Aorta (tissue), 5 donors: Measurements from ENCODE around the gene CYBC1. TPM values are rescaled to one million over a fixed set of nuclear protein-coding genes. Genes with fewer than 3 reads are reported as not detected.

ENCODE experiments used
- ATAC-seq: fragments of 200-7000 bp; cut with Tn5 transposase; one replicate; pipeline ENCODE4 v1.9.1; 2022; ENCODE audit warnings: moderate library complexity; ENCODE audit not compliant: low FRiP score
- DNase-seq, 2 donors: peaks; one replicate each; pipeline ENCODE4 v3.0.0-alpha.2; 2020
- H3K27ac ChIP-seq, 2 donors: one replicate each; pipeline ENCODE4 v1.5.1; 2013; ENCODE audit warnings: low read length in 2 of 2, mild to moderate bottlenecking in 2 of 2, moderate library complexity in 2 of 2, control low read depth in 1 of 2, inconsistent platforms in 1 of 2, low read depth in 1 of 2
- H3K27me3 ChIP-seq, 2 donors: one replicate each; pipeline ENCODE4 v1.6.1; 2013; ENCODE audit warnings: control low read depth in 1 of 2, low read length in 1 of 2, mild to moderate bottlenecking in 1 of 2, moderate library complexity in 1 of 2; ENCODE audit not compliant: insufficient read depth in 2 of 2, control insufficient read depth in 1 of 2
- H3K36me3 ChIP-seq, 2 donors: one replicate each; pipeline ENCODE4 v1.6.1; 2013; ENCODE audit warnings: control low read depth in 1 of 2, low read length in 1 of 2, mild to moderate bottlenecking in 1 of 2; ENCODE audit not compliant: insufficient read depth in 2 of 2, control insufficient read depth in 1 of 2
- H3K4me1 ChIP-seq, 2 donors: one replicate each; pipeline ENCODE4 v1.6.1; 2013; ENCODE audit warnings: low read length in 2 of 2, control low read depth in 1 of 2, mild to moderate bottlenecking in 1 of 2, moderate library complexity in 1 of 2; ENCODE audit not compliant: insufficient read depth in 2 of 2, control insufficient read depth in 1 of 2
- H3K4me3 ChIP-seq, 2 donors: one replicate each; pipeline ENCODE4 v1.5.1; 2013; ENCODE audit warnings: low read length in 2 of 2, control low read depth in 1 of 2, mild to moderate bottlenecking in 1 of 2
- H3K9me3 ChIP-seq: one replicate; pipeline ENCODE4 v1.6.1; 2013; ENCODE audit warnings: mild to moderate bottlenecking, low read length; ENCODE audit not compliant: control insufficient read depth
- WGBS, 2 donors: extraction: QIAGEN DNeasy Blood & Tissue Kit; methylation state at CpG; one replicate each; pipeline ENCODE4 v1.1.7; 2013; 5-methylcytosine and 5-hydroxymethylcytosine counted together
- intact Hi-C, 2 donors: fragments of 100-400 bp; cut with DNase I; formaldehyde crosslinking; loops; one replicate each; pipeline versions ENCODE4 v1.14.2 to v1.15.0; 2022
- polyA plus RNA-seq, 2 donors: library from polyadenylated mRNA; stranded (reverse); fragments of 200-250 nt; gene quantifications; one replicate each; pipeline ENCODE4 v1.2.3, GENCODE V29; 2013
- total RNA-seq, 2 donors: library from RNA; stranded (reverse); fragmentation: NEBNext Ultra II Directional; extraction: Animal tissue kit (Norgen Biotek cat#: 25700); gene quantifications; one replicate each; pipeline ENCODE4 v1.2.1, GENCODE V29; 2021
- donor health status: healthy with polysubstance abuse.
- donor health status: Bipolar disorder and iron deficiency.
- donor health status: DM: no; HTN: no; CAD: no.
- donor health status: DM: no; HTN: no; CAD: no.
- donor health status: DM: yes; HTN: yes; CAD: no.

The CYBC1 gene
- total and polyA plus RNA-seq, 4 donors, result 26.5 to 131 (median 62.8) TPM

- no peaks in the 10 kb centered on the region for H3K36me3 ChIP-seq
- intact Hi-C loops, result no loop called here
- no peak overlapping the region for H3K4me3 ChIP-seq
- WGBS, 2 donors, result 87 to 89% methylated on average over 43 of the region's 43 CpGs
- ATAC-seq (no peak), DNase-seq (no peak)
- no peak overlapping the region for H3K27ac ChIP-seq
- no peaks in the 10 kb centered on the region for H3K27me3 ChIP-seq
- H3K4me1 ChIP-seq, result no peaks in the 10 kb centered on the region
- no peaks in the 10 kb centered on the region for H3K9me3 ChIP-seq
Measured at GRCh38 chr17:82435601-82436583, 14.7 kb downstream of the CYBC1 start.

DNA sequence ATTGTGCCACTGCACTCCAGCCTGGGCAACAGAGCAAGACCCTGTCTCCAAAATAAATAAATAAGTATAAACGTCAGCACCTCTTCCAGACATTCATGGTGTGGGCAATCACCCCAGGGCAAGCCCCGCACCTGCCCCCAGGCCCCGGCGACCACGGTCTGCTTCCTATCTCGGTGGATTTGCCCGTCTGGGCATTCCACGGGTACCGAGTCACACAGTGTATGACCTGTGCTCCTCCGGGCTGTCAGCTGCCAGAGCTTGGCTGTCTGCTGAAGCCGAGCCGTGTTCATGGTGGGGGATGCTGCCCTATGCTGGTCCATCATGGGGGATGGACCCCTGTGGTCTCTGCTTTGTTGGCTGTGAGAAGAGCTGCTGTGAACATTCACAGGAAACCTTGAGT lies 15.4 kb downstream of the CYBC1 start:
- no peaks in the 10 kb centered on the region for H3K27me3 ChIP-seq
- DNase-seq (no peak), ATAC-seq (no peak)
- no peaks in the 10 kb centered on the region for H3K4me1 ChIP-seq
- WGBS, 2 donors, result 81% methylated on average over 12 of the region's 12 CpGs
- no peak overlapping the region for H3K27ac ChIP-seq
- no peaks in the 10 kb centered on the region for H3K36me3 ChIP-seq
- H3K4me3 ChIP-seq, result no peak overlapping the region
- intact Hi-C loops, result no loop called here
- no peaks in the 10 kb centered on the region for H3K9me3 ChIP-seq

- Histone ChIP-seq H3K27ac (no peak overlapping the region), H3K9me3 (no peaks in the 10 kb centered on the region), H3K27me3 (no peaks in the 10 kb centered on the region), H3K36me3 (no peaks in the 10 kb centered on the region), H3K4me3 (no peak overlapping the region), H3K4me1 (no peaks in the 10 kb centered on the region)
- DNase-seq, result peak in 1 of 2 donors; percentile 54
- intact Hi-C loops, result no loop called here
- no peak for ATAC-seq
- 59 to 79% methylated on average over 3 of the region's 3 CpGs for WGBS, 2 donors
Measured at GRCh38 chr17:82434216-82434565, 16.4 kb downstream of the CYBC1 start.

DNA sequence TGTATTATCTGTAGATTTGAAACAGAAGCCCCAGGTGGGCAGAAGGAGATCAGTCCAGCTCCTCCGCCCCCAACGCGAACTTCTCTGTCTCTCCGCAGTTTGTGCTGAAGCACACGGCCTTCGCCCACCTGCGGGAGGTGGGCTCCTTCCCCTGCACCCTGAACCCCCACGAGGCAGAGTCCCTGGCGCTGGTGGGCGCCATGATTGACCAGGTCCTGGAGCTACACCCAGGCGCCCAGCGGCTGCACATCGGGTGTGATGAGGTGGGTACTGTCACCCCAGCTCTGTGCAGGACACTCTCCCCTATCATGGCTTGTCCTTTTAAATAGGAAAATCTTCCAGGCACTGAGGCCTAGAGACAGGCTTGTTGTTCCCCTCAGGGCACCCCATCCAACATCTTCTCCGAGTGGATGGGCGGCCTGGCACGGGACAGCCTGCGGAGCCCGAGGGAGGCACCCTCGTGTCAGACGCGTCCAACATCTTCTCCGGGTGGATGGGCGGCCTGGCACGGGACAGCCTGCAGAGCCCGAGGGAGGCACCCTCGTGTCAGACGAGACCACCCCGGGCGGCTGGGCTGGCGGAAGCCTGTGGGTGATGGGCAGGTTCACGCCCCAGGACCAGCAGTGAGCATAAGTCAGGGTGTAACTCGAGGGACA lies 16.9 kb downstream of the CYBC1 start:
- WGBS, 2 donors, result 90 to 93% methylated on average over 32 of the region's 32 CpGs
- Histone ChIP-seq H3K4me3 (no peak overlapping the region), H3K27me3 (no peaks in the 10 kb centered on the region), H3K27ac (no peak overlapping the region), H3K4me1 (no peaks in the 10 kb centered on the region), H3K36me3 (no peaks in the 10 kb centered on the region), H3K9me3 (no peaks in the 10 kb centered on the region)
- no peak for ATAC-seq
- intact Hi-C loops, result no loop called here
- no peak for DNase-seq

- DNase-seq (no peak), ATAC-seq (no peak)
- intact Hi-C loops, result no loop called here
- Histone ChIP-seq H3K9me3 (no peaks in the 10 kb centered on the region), H3K4me1 (no peaks in the 10 kb centered on the region), H3K27me3 (no peaks in the 10 kb centered on the region), H3K36me3 (no peaks in the 10 kb centered on the region), H3K27ac (no peak overlapping the region), H3K4me3 (no peak overlapping the region)
- WGBS, 2 donors, result 83 to 89% methylated on average over 8 of the region's 8 CpGs
Measured at GRCh38 chr17:82432017-82432416, 18.5 kb downstream of the CYBC1 start.

DNA sequence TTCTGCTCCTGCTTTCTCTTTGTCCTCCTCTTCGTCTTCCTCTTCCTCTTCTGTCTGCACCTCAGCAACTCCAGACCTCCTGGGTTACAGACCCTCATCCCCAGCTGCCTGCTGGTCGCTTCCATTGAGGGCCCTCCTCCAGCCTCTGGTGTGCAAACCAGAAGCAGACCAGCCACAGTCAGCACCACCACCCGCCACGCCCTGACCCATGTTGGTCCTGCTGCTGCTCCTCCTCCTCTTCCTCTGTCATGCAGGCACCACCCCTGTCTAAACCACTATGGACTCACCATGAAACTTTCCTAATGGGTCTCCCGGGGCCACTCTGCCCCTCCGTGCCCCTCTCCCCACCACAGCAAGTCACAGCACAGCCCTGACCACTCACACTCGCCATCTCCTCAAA lies 20.7 kb downstream of the CYBC1 start:
- H3K36me3 ChIP-seq, result no peaks in the 10 kb centered on the region
- no peak overlapping the region for H3K4me3 ChIP-seq
- no peak overlapping the region for H3K27ac ChIP-seq
- ATAC-seq, result no peak
- H3K4me1 ChIP-seq, result no peaks in the 10 kb centered on the region
- intact Hi-C loops, result no loop called here
- DNase-seq, result no peak
- H3K27me3 ChIP-seq, result no peaks in the 10 kb centered on the region
- H3K9me3 ChIP-seq, result no peaks in the 10 kb centered on the region
- 80 to 84% methylated on average over 7 of the region's 7 CpGs for WGBS, 2 donors

DNA sequence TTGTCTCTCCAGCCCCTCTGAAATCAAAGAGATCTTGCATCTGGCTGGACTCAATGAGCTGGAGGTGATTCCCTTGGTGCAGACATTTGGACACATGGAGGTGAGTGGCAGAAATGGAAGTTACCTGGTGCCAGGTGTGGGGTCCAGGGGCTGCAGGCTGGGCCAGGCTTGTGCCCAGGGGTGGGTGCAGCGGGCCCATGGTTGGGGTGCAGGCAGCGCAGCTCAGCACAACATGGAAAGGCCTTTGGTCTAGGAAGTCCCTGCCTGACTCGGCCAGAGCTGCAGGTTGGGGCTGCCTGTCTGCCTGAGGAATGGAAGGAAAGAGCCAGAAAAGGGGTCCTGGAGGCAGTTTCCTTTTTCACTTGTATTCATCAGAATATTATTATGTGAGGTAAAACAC lies 22.0 kb downstream of the CYBC1 start:
- ATAC-seq (no peak), DNase-seq (no peak)
- Histone ChIP-seq H3K4me3 (no peak overlapping the region), H3K36me3 (no peaks in the 10 kb centered on the region), H3K27ac (no peak overlapping the region), H3K9me3 (no peaks in the 10 kb centered on the region), H3K4me1 (no peaks in the 10 kb centered on the region), H3K27me3 (no peaks in the 10 kb centered on the region)
- intact Hi-C loops, result no loop called here
- WGBS, 2 donors, result 95% methylated on average over 3 of the region's 3 CpGs

DNA sequence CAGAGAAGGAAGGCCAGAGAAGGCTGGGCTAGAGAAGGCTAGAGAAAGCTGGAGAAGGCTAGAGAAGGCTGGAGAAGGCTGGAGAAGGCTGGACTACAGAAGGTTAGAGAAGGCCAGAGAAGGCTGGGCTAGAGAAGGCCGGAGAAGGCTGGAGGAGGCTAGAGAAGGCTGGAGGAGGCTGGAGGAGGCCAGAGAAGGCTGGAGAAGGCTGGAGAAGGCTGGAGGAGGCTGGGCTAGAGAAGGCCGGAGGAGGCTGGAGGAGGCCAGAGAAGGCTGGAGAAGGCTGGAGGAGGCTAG lies 25.7 kb downstream of the CYBC1 start:
- no peak for DNase-seq
- H3K27me3 ChIP-seq, result no peaks in the 10 kb centered on the region
- no peak overlapping the region for H3K27ac ChIP-seq
- ATAC-seq, result no peak
- intact Hi-C loops, result loop anchor here in 1 of 2 donors (1.0 kb wide), 1 partner anchor 74 kb away; no protein-coding TSS in a partner anchor
- no peak overlapping the region for H3K4me3 ChIP-seq
- no peaks in the 10 kb centered on the region for H3K9me3 ChIP-seq
- H3K4me1 ChIP-seq, result no peaks in the 10 kb centered on the region
- H3K36me3 ChIP-seq, result no peaks in the 10 kb centered on the region
- WGBS, 2 donors, result 95 to 100% methylated on average over 2 of the region's 2 CpGs
